B cell (primary cell): Measurements from ENCODE around the gene TNIK.

Experiments used
- EZH2 ChIP-seq: IDR thresholded peaks from 2 replicates; pipeline ENCODE4 v1.6.1; 2012; ENCODE audit warnings: borderline replicate concordance, low read depth, mild to moderate bottlenecking, moderate library complexity, low read length; ENCODE audit not compliant: insufficient read depth, poor library complexity, severe bottlenecking
- TF ChIP-seq, protein P1 (sequence below): fragments of 200-600 bp; IDR thresholded peaks from one replicate; pipeline ENCODE4 v1.8.0; 2022; ENCODE audit warnings: antibody characterized with exemption, mild to moderate bottlenecking

DNA sequence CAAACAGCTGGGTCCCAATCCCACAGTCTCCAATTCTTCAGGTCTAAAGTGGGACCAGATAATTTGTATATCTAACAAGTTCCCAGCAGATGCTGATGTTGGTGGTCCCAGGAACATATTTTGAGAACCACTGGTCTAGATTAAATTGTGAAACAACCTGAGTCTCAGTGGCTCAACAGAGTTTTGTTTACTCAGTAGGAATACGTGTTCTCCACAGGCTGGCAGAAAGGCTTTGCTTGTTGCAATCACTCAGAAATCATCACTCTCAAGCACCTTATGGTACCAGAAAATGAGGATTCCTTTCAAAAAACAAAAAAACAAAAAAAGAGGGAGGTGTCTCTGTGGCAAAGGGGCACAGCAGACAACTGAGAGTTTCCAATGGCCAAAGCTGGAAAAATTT is 118.0 kb downstream of the TNIK start:
- TF ChIP-seq, protein P1, sequence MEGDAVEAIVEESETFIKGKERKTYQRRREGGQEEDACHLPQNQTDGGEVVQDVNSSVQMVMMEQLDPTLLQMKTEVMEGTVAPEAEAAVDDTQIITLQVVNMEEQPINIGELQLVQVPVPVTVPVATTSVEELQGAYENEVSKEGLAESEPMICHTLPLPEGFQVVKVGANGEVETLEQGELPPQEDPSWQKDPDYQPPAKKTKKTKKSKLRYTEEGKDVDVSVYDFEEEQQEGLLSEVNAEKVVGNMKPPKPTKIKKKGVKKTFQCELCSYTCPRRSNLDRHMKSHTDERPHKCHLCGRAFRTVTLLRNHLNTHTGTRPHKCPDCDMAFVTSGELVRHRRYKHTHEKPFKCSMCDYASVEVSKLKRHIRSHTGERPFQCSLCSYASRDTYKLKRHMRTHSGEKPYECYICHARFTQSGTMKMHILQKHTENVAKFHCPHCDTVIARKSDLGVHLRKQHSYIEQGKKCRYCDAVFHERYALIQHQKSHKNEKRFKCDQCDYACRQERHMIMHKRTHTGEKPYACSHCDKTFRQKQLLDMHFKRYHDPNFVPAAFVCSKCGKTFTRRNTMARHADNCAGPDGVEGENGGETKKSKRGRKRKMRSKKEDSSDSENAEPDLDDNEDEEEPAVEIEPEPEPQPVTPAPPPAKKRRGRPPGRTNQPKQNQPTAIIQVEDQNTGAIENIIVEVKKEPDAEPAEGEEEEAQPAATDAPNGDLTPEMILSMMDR = no peak
- no peak for TF ChIP-seq EZH2
